HepG2 (cell line): ENCODE data around the gene OGFR. TPM values are rescaled to one million over a fixed set of nuclear protein-coding genes. Genes with fewer than 3 reads are reported as not detected.

Experiments
- ATAC-seq: fragments of 200-7000 bp; cut with Tn5 transposase; 3 replicates; pipeline ENCODE4 v1.9.1; 2020; ENCODE audit warnings: mild to moderate bottlenecking, moderate library complexity
- BruUV-seq: library from RNA; stranded (reverse); fragments of 400-500 nt; replicated peaks from 2 replicates; lab custom pipeline; 2021; lab: Mats Ljungman, UMichigan
- CTCF ChIA-PET: fragments of 300-600 bp; formaldehyde crosslinking; extraction: SDS; loops from one replicate; lab custom pipeline; 2021; ENCODE audit warnings: low total read pairs, inconsistent platforms, low intra/inter-chr PET ratio; lab: Yijun Ruan, JAX
- POLR2A ChIA-PET: fragments of 350-600 bp; sonication (Branson Sonifier 250); formaldehyde crosslinking; loops from one replicate; lab custom pipeline; 2020; ENCODE audit warnings: antibody characterized with exemption, inconsistent platforms; lab: Yijun Ruan, JAX
- DNase-seq: peaks from one replicate; pipeline ENCODE4 v3.0.0-alpha.2; 2015; ENCODE audit warnings: low spot score
- FAIRE-seq: peaks from 3 replicates; lab custom pipeline; 2011; peaks lifted over from hg19 to GRCh38; lab: Jason Lieb, UNC
- H2AFZ ChIP-seq: one replicate; pipeline ENCODE4 v1.6.1; 2011; ENCODE audit warnings: low read length, inconsistent platforms
- H3K27ac ChIP-seq: fragments of 300-600 bp; 3 replicates; pipeline ENCODE4 v1.8.0; 2011; ENCODE audit warnings: mixed run types, mild to moderate bottlenecking, mixed read lengths, low read length, inconsistent platforms; ENCODE audit not compliant: insufficient read depth; ENCODE audit errors: extremely low read length
- H3K27me3 ChIP-seq, 2 experiments: fragments of 200-600 bp in 1 of 2; 2 replicates in 1 of 2; 3 replicates in 1 of 2; pipeline versions ENCODE4 v1.6.0 to v1.8.0; 2011; ENCODE audit warnings: low read length in 2 of 2, mild to moderate bottlenecking in 2 of 2, moderate library complexity in 2 of 2, inconsistent platforms in 1 of 2; ENCODE audit not compliant: insufficient read depth in 2 of 2, control insufficient read depth in 1 of 2
- H3K36me3 ChIP-seq, 2 experiments: fragments of 200-600 bp in 1 of 2; replicated peaks in 1 of 2; 2 replicates in 1 of 2; 3 replicates in 1 of 2; pipeline versions ENCODE4 v1.5.1 to v1.8.0; 2011; ENCODE audit warnings: low read length in 2 of 2, inconsistent platforms in 1 of 2; ENCODE audit not compliant: insufficient read depth in 2 of 2, control insufficient read depth in 1 of 2
- H3K4me1 ChIP-seq: 2 replicates; pipeline ENCODE4 v1.5.1; 2012; ENCODE audit warnings: low read length, inconsistent platforms; ENCODE audit not compliant: insufficient read depth
- H3K4me2 ChIP-seq: 2 replicates; pipeline ENCODE4 v1.6.0; 2011; ENCODE audit warnings: low read depth, low read length, inconsistent platforms
- H3K4me3 ChIP-seq, 3 experiments: fragments of 200-600 bp in 1 of 3; sonication (generic), shearing (Covaris generic) in 1 of 3; replicated peaks in 1 of 3; 2 replicates each; pipeline ENCODE4 v1.5.1; 2011 to 2016; ENCODE audit warnings: low read length in 3 of 3, inconsistent platforms in 2 of 3, low read depth in 2 of 3, mild to moderate bottlenecking in 2 of 3, control low read depth in 1 of 3, mixed read lengths in 1 of 3; ENCODE audit not compliant: insufficient read depth in 1 of 3
- H3K79me2 ChIP-seq: one replicate; pipeline ENCODE4 v1.6.1; 2011; ENCODE audit warnings: low read length, inconsistent platforms; ENCODE audit not compliant: insufficient read depth
- H3K9ac ChIP-seq: 2 replicates; pipeline ENCODE4 v1.6.0; 2011; ENCODE audit warnings: mild to moderate bottlenecking, low read depth, low read length, inconsistent platforms; ENCODE audit not compliant: insufficient read depth
- H3K9me3 ChIP-seq: 2 replicates; pipeline ENCODE4 v1.5.1; 2012; ENCODE audit warnings: mild to moderate bottlenecking, low read length
- H4K20me1 ChIP-seq: 2 replicates; pipeline ENCODE4 v1.6.0; 2011; ENCODE audit warnings: inconsistent platforms, mild to moderate bottlenecking, low read length, moderate library complexity; ENCODE audit not compliant: insufficient read depth
- CBX1 ChIP-seq: IDR thresholded peaks from one replicate; pipeline ENCODE4 v1.6.1; 2016; ENCODE audit warnings: antibody characterized with exemption, low read depth
- CC2D1A ChIP-seq: sonication (generic); formaldehyde crosslinking; IDR thresholded peaks from 2 replicates; pipeline ENCODE4 v1.8.1; 2023; ENCODE audit warnings: mild to moderate bottlenecking, missing genetic modification reagents
- DRAP1 ChIP-seq: IDR thresholded peaks from 2 replicates; pipeline ENCODE4 v1.6.1; 2016; ENCODE audit warnings: missing genetic modification reagents, missing compliant biosample characterization
- ETV6 ChIP-seq: sonication (generic); formaldehyde crosslinking; conservative IDR thresholded peaks from 2 replicates; pipeline ENCODE4 v1.4.0; 2020; ENCODE audit warnings: missing genetic modification reagents
- HES4 ChIP-seq: sonication (generic); formaldehyde crosslinking; IDR thresholded peaks from 2 replicates; pipeline ENCODE4 v1.9.0; 2021; ENCODE audit warnings: mild to moderate bottlenecking, missing genetic modification reagents, borderline replicate concordance
- JUN ChIP-seq: sonication (generic); formaldehyde crosslinking; IDR thresholded peaks from 2 replicates; pipeline ENCODE4 v1.4.0; 2020; ENCODE audit warnings: mild to moderate bottlenecking, missing genetic modification reagents
- NFE2 ChIP-seq: sonication (generic); formaldehyde crosslinking; IDR thresholded peaks from 2 replicates; pipeline ENCODE4 v1.4.0; 2020; ENCODE audit warnings: missing genetic modification reagents
- RBAK ChIP-seq: sonication (generic); formaldehyde crosslinking; IDR thresholded peaks from 2 replicates; pipeline ENCODE4 v1.5.1; 2020; ENCODE audit warnings: mild to moderate bottlenecking, missing genetic modification reagents
- RCOR2 ChIP-seq: IDR thresholded peaks from 2 replicates; pipeline ENCODE4 v1.6.1; 2016; ENCODE audit warnings: missing biosample characterization, missing genetic modification reagents
- ZNF251 ChIP-seq: sonication (generic); formaldehyde crosslinking; IDR thresholded peaks from 2 replicates; pipeline ENCODE4 v1.9.0; 2021; ENCODE audit warnings: mild to moderate bottlenecking, missing genetic modification reagents
- ZNF280B ChIP-seq: sonication (generic); formaldehyde crosslinking; IDR thresholded peaks from 2 replicates; pipeline ENCODE4 v1.5.0; 2020; ENCODE audit warnings: missing genetic modification reagents, mild to moderate bottlenecking, borderline replicate concordance
- ZSCAN21 ChIP-seq: sonication (generic); formaldehyde crosslinking; IDR thresholded peaks from 2 replicates; pipeline ENCODE4 v1.8.0; 2022; ENCODE audit warnings: mild to moderate bottlenecking, missing genetic modification reagents, moderate library complexity, borderline replicate concordance
- WGBS: methylation state at CpG from one replicate; pipeline ENCODE4 v1.1.6; 2017; ENCODE audit warnings: low lambda C conversion rate; 5-methylcytosine and 5-hydroxymethylcytosine counted together
- in situ Hi-C: cut with HindIII; loops from 2 replicates; pipeline ENCODE4 v1.10.0; 2017; ENCODE audit warnings: low pct_unique_long_range_greater_than_20kb; ENCODE audit not compliant: extremely low pct_ligation_motif_present
- intact Hi-C: fragments of 100-400 bp; cut with micrococcal nuclease; formaldehyde crosslinking; loops from one replicate; pipeline ENCODE4 v1.10.0; 2022; ENCODE audit not compliant: unreplicated experiment
- polyA plus RNA-seq, 8 experiments: library from polyadenylated mRNA; depleted of rRNA in 3 of 8; stranded (reverse) in 7 of 8; unstranded in 1 of 8; fragments of >200 nt; fragmentation: Illumina TruSeq in 4 of 8; extraction: Trizol in 4 of 8; gene quantifications; 2 replicates each; pipeline versions ENCODE4 v1.2.1 to v1.2.3, GENCODE V29; 2011 to 2016; ENCODE audit warnings: low read depth in 4 of 8, missing spikeins in 1 of 8, mixed read lengths in 1 of 8; ENCODE audit not compliant: insufficient read depth in 1 of 8
- total RNA-seq, 5 experiments: library from RNA; depleted of rRNA; stranded (reverse); fragments of >200 nt; fragmentation: Illumina TruSeq; extraction: Trizol; gene quantifications; 2 replicates each; pipeline ENCODE4 v1.2.3, GENCODE V29; 2016; ENCODE audit warnings: low read depth in 1 of 5
- TF ChIP-seq, protein P1 (sequence below): IDR thresholded peaks from 2 replicates; pipeline ENCODE4 v1.6.1; 2016; ENCODE audit warnings: low read depth, borderline replicate concordance

The OGFR gene
- total and polyA plus RNA-seq, 2 of the 13 experiments (the other 11 are each of a cell fraction or from before 2014, with no cell fraction given) = 47.7 to 81.8 TPM

- H3K9me3 ChIP-seq = no peaks in the 10 kb centered on the region
- POLR2A ChIA-PET = no interaction called here
- no peak overlapping the region for H2AFZ ChIP-seq
- intact Hi-C loops = no loop called here
- DNase-seq (no peak), ATAC-seq (no peak), FAIRE-seq (no peak)
- 0 out of 2 replicates have a peak, but pooled peaks cover 3% of the 10 kb centered on the region for H4K20me1 ChIP-seq
- peaks cover 52 to 90% of the 10 kb centered on the region in 2 experiments for H3K27me3 ChIP-seq
- H3K4me3 ChIP-seq = no peak overlapping the region
- peaks cover 13% of the 10 kb centered on the region for H3K4me1 ChIP-seq
- no peak overlapping the region for H3K4me2 ChIP-seq
- H3K9ac ChIP-seq = no peak overlapping the region
- no peaks in the 10 kb centered on the region for H3K36me3 ChIP-seq
- no peak overlapping the region for H3K27ac ChIP-seq
- no peaks in the 10 kb centered on the region for H3K79me2 ChIP-seq
- WGBS = 10% methylated on average over 10 of the region's 11 CpGs
- in situ Hi-C loops = loop anchor here (10.0 kb wide), 1 partner anchor 88 kb away; no protein-coding TSS in a partner anchor
- CTCF ChIA-PET = no interaction called here
- BruUV-seq = no TSS peak
- TF ChIP-seq NFE2 (CRISPR knock-in tag) = no peak
- TF ChIP-seq CC2D1A (CRISPR knock-in tag) = no peak
- TF ChIP-seq ZNF280B (CRISPR knock-in tag) = no peak
- TF ChIP-seq DRAP1 (CRISPR knock-in tag) = no peak
- TF ChIP-seq, protein P1, sequence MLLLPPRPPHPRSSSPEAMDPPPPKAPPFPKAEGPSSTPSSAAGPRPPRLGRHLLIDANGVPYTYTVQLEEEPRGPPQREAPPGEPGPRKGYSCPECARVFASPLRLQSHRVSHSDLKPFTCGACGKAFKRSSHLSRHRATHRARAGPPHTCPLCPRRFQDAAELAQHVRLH = no peak
- TF ChIP-seq HES4 (CRISPR knock-in tag) = no peak
- TF ChIP-seq RCOR2 (CRISPR knock-in tag) = no peak
- no peak for TF ChIP-seq ZNF251 (CRISPR knock-in tag)
- TF ChIP-seq JUN (CRISPR knock-in tag) = no peak
- no peak for TF ChIP-seq RBAK
- TF ChIP-seq ZSCAN21 (CRISPR knock-in tag) = no peak
- TF ChIP-seq CBX1 = no peak
- no peak for TF ChIP-seq ETV6
These were observed 32.0 kb upstream of the OGFR start for GRCh38 chr20:62772619-62772989.
